ENCODE data around the gene MSI2. TPM values are rescaled to one million over a fixed set of nuclear protein-coding genes. Genes with fewer than 3 reads are reported as not detected.

Gene MSI2
- total and polyA plus RNA-seq, 12 donors, result 25.5 to 135 (median 121) TPM

GRCh38 chr17:57356153-57356718 is 99.9 kb downstream of the MSI2 start:
- intact Hi-C loops (cut with DNase I), result loop anchor here in 2 of 10 donors (5.0 kb wide), 2 partner anchors 69 to 99 kb away; partner anchors contain the start of gene MSI2 (in 1 of the 2)
- DNase-seq (no peak), ATAC-seq (no peak)
- TF ChIP-seq, protein P1, sequence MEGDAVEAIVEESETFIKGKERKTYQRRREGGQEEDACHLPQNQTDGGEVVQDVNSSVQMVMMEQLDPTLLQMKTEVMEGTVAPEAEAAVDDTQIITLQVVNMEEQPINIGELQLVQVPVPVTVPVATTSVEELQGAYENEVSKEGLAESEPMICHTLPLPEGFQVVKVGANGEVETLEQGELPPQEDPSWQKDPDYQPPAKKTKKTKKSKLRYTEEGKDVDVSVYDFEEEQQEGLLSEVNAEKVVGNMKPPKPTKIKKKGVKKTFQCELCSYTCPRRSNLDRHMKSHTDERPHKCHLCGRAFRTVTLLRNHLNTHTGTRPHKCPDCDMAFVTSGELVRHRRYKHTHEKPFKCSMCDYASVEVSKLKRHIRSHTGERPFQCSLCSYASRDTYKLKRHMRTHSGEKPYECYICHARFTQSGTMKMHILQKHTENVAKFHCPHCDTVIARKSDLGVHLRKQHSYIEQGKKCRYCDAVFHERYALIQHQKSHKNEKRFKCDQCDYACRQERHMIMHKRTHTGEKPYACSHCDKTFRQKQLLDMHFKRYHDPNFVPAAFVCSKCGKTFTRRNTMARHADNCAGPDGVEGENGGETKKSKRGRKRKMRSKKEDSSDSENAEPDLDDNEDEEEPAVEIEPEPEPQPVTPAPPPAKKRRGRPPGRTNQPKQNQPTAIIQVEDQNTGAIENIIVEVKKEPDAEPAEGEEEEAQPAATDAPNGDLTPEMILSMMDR (IDR thresholded peaks at IDR 0.05), result no peak
- Histone ChIP-seq H3K27ac (peak overlapping the region in 9 of 10 donors; percentile 34 to 90 (median 73)), H3K36me3 (no peaks in the 10 kb centered on the region), H3K27me3 (no peaks in the 10 kb centered on the region), H3K4me1 (peaks cover 3 to 82% (median 31%) of the 10 kb centered on the region in 9 donors), H3K9me3 (no peaks in the 10 kb centered on the region), H3K4me3 (peak overlapping the region in 1 of 10 donors; percentile 20)
- 46 to 62% methylated on average over 6 of the region's 6 CpGs for WGBS, 2 donors

DNA sequence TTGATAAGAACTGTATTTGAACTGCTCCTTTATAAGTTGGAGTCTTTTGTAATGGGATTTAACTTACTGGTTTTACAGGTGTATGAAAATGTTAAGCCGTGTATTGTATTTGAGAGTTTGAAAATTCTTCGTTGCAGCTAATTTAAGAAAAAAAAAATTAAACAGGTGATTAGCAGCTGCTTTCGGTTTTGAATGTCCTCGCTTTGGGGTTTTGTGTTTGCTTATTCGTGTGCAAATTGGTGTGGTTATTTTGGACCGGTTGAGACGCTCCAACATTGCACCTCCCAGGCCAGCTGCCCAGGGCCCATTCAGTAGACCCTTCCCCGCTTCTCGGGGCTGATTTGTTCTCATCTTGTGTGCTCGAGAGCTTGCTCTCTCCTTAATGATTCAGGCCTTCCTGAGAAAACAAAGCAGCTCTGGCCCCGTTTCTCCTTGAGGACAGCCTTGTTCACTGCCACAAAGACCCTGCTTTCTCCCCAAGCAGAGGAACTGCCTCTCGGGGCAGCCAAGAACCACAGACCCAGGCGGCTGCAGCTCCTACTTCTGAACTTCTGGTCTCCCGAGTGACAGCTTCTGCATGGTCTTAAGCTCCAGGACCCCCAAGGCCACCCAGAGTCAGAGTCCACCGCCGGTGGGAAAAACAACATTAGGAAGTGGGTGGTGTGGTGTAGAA is 100.5 kb downstream of the MSI2 start:
- Histone ChIP-seq H3K4me3 (peak overlapping the region in 4 of 10 donors; percentile 12 to 28 (median 16)), H3K36me3 (no peaks in the 10 kb centered on the region), H3K27ac (peak overlapping the region; percentile 61 to 90 (median 74)), H3K9me3 (no peaks in the 10 kb centered on the region), H3K4me1 (peaks cover 3 to 83% (median 31%) of the 10 kb centered on the region in 9 donors), H3K27me3 (no peaks in the 10 kb centered on the region)
- intact Hi-C loops (cut with DNase I), result loop anchor here in 2 of 10 donors (5.0 kb wide), 2 partner anchors 70 to 100 kb away; partner anchors contain the start of gene MSI2 (in 1 of the 2)
- DNase-seq, result no peak
- 53 to 57% methylated on average over 16 of the region's 16 CpGs for WGBS, 2 donors
- TF ChIP-seq, protein P1 (IDR thresholded peaks at IDR 0.05), result no peak
- ATAC-seq, result peak in 3 of 8 donors; percentile 3 to 7 (median 4)

- Histone ChIP-seq H3K36me3 (no peaks in the 10 kb centered on the region), H3K4me1 (peaks cover 3 to 79% (median 31%) of the 10 kb centered on the region in 9 donors), H3K9me3 (no peaks in the 10 kb centered on the region), H3K4me3 (peak overlapping the region in 4 of 10 donors; percentile 12 to 28 (median 16)), H3K27ac (peak overlapping the region; percentile 61 to 90 (median 74)), H3K27me3 (no peaks in the 10 kb centered on the region)
- WGBS, 2 donors, result 46 to 47% methylated on average over 11 of the region's 11 CpGs
- ATAC-seq (peak; percentile 73 to 90 (median 84)), DNase-seq (peak; percentile 70 to 81)
- TF ChIP-seq, protein P1 (IDR thresholded peaks at IDR 0.05), result no peak
- intact Hi-C loops (cut with DNase I), result loop anchor here in 2 of 10 donors (5.0 kb wide), 2 partner anchors 70 to 100 kb away; partner anchors contain the start of gene MSI2 (in 1 of the 2)
Observed at GRCh38 chr17:57357392-57357784, 101.1 kb downstream of the MSI2 start.

DNA sequence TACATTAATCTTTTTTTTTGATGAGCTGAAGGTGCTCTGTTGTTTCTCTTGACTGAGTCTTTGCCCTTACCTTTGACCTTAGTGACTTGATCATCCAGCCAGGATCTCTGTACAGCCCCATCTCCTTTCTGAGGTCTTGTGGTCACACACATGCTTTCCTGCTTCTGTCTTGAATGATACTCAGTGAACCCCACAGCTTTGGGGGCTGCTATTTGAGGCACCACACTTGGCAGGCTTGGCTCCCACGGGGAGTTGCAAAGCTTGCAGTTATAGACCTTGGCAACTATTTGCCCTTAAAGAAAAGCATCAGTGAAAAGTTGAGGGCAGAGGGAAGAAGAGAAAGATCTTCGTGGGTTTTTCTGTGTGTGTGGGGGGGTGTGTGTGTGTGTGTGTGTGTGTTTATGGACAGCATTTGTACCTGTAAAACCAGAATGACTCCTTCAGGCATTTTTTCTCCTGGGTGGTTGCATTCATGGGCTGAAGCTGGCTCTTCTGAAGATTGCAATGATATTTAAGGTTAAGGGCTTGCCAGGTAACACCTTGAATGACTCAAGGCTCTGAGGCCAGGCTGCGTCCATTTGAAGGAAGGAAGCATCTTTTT is 101.6 kb downstream of the MSI2 start:
- H3K4me3 ChIP-seq, result no peak overlapping the region
- peak overlapping the region in 9 of 10 donors; percentile 63 to 90 (median 75) for H3K27ac ChIP-seq
- H3K9me3 ChIP-seq, result no peaks in the 10 kb centered on the region
- ATAC-seq (no peak), DNase-seq (no peak)
- TF ChIP-seq, protein P1 (IDR thresholded peaks at IDR 0.05), result no peak
- peaks cover 3 to 74% (median 31%) of the 10 kb centered on the region in 9 donors for H3K4me1 ChIP-seq
- 64 to 69% methylated on average over 3 of the region's 3 CpGs for WGBS, 2 donors
- H3K27me3 ChIP-seq, result no peaks in the 10 kb centered on the region
- intact Hi-C loops (cut with DNase I), result loop anchor here in 2 of 10 donors (5.0 kb wide), 2 partner anchors 71 to 101 kb away; partner anchors contain the start of gene MSI2 (in 1 of the 2)
- no peaks in the 10 kb centered on the region for H3K36me3 ChIP-seq
